Fibroblast of upper back skin (primary cell): ENCODE results near the gene NDUFAF8.

ENCODE experiments used
- DNase-seq: peaks from one replicate; pipeline ENCODE4 v3.0.0-alpha.2; 2013

The NDUFAF8 gene, protein sequence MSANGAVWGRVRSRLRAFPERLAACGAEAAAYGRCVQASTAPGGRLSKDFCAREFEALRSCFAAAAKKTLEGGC

GRCh38 chr17:81238815-81239713 is at the start of gene NDUFAF8, which contains the start of gene TEPSIN:
TSS of gene NDUFAF8 (plus strand) at chr17:81239318. CDS start at chr17:81239364, 46 bp downstream.
TSS of gene TEPSIN (minus strand) at chr17:81239055. CDS start at chr17:81239033, 22 bp downstream.
- peak; percentile 100 for DNase-seq

- no peak for DNase-seq
These were observed 49.2 kb upstream of the NDUFAF8 start for GRCh38 chr17:81189670-81190530.

DNA sequence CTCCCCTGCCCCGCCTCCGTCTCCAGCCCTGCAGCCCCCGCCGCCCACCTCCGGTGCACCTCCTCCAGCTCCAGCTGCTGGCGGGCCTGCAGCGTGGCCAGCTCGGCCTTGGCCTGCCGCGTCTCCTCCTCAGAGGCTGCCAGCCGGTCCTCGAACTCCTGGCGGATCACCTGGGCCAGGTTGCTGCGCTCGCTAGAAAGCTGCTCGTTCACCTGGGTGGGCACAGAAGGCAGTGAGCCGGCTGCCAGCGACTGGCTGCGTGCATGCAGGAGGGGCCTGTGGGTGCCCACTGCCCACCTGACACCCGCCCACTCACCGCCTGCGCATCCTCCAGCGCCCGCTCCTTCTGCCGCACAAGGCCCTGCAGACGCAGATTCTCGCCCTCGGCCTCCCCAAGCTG is 48.5 kb upstream of the NDUFAF8 start:
- no peak for DNase-seq

DNA sequence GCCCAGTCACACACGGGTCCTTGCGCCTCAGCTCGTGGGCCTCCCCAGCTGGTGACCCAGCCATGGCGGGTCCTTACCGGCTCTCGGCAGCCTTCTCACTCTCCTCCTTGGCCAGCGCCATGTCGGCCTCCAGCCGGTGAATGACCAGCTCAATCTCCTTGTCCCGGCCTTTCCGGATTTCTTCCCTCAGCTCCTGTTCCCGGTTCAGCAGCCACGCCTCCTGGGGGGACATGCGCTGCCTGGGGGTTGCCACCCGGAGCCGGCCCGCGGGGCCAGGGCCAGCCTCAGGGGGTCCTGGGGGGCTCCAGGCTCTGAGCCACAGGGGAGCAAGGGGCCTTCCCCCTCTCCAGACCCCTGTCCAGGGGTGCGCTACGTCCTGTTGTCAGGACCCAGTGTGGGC is 48.0 kb upstream of the NDUFAF8 start:
- no peak for DNase-seq

- DNase-seq, result no peak
These were observed 47.5 kb upstream of the NDUFAF8 start for GRCh38 chr17:81191646-81192045.

DNA sequence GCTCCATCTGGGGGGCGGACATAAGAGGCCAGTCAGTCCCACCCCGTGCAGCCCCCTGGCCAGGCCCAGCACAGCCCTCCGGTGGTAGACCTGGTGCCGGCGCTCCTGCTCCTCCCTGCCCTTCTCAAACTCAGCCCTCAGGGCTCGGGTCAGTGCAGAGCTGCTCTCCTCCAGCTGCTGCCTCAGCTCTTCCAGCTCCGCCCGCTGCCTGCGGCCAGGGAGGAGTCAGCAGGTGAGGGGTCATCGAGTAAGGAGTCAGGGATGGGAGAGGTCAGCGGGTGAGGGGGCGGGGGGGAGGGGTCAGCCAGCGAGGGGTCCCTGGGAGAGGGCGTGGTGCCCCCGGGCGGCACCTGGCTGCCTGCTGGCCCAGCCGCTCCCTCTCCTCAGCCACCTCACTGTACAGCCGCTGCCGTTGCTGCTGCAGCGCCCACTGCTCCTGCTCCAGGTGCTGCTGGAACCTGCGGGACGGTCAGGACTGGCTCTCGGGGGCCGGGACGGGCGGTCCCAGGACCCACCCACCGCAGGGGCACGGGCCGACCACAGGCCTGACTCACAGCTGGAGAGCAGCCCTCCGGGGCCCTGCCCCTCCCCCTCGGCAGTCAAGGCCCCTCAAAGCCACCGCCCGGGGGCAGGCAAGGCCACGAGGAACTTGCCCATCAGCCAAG is 46.6 kb upstream of the NDUFAF8 start:
- no peak for DNase-seq

GRCh38 chr17:81193051-81193410 is 46.1 kb upstream of the NDUFAF8 start:
- no peak for DNase-seq

GRCh38 chr17:81193470-81194224 is 45.5 kb upstream of the NDUFAF8 start:
- DNase-seq, result no peak

DNA sequence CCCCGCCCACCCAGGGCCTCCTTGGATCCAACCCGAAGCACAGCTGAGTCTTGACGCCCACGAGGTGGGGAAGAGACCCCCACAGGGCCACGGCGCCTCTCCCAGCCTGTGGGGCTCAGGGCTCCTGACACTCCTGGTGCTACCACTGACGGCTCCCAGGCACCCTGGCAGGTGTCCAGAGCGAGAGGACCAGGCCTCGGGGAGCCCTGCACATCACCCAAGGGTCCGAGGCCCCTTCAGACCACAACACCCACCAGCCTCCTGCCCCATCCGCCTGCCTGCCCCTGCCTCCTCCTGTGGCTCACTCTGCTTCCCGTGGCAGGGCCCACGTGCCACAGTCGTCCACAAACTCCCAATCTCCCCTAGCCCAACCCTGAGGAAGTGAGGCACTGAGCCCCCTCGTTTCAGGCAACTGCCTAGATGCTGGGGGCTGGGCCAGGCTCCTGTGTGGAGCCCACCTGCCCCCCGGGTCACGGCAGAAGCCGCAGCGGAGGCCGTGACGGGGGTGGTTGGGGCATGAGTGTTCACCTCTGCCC is 44.8 kb upstream of the NDUFAF8 start:
- no peak for DNase-seq

GRCh38 chr17:81194941-81195901 is 43.9 kb upstream of the NDUFAF8 start:
- no peak for DNase-seq

DNA sequence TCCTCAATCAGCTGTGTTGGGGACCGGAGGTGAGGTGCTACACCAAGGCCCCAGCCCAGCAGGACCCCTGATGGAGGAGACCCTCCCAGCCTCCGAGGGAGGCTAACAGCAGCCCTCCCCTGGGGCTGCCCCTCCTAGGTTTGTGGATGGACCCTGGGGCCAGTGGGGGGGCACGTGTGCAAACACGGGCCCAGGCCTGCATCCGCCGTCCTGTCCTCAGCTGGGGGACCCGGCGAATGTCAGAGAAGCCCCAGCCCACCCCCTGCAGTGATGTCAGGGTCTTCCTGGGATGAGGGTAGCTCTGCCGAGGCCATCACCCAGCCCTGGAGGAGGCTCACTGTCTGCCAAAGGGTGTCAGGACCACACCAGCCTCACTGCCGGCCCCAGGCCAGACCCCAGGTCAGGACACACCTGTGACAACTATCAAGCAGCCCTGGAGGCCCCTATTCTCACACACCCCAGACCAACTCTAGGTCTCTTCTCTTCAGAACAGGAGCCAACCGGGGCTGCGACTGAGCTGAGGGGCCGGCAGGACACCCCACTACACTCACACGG is 43.1 kb upstream of the NDUFAF8 start:
- DNase-seq, result no peak

DNA sequence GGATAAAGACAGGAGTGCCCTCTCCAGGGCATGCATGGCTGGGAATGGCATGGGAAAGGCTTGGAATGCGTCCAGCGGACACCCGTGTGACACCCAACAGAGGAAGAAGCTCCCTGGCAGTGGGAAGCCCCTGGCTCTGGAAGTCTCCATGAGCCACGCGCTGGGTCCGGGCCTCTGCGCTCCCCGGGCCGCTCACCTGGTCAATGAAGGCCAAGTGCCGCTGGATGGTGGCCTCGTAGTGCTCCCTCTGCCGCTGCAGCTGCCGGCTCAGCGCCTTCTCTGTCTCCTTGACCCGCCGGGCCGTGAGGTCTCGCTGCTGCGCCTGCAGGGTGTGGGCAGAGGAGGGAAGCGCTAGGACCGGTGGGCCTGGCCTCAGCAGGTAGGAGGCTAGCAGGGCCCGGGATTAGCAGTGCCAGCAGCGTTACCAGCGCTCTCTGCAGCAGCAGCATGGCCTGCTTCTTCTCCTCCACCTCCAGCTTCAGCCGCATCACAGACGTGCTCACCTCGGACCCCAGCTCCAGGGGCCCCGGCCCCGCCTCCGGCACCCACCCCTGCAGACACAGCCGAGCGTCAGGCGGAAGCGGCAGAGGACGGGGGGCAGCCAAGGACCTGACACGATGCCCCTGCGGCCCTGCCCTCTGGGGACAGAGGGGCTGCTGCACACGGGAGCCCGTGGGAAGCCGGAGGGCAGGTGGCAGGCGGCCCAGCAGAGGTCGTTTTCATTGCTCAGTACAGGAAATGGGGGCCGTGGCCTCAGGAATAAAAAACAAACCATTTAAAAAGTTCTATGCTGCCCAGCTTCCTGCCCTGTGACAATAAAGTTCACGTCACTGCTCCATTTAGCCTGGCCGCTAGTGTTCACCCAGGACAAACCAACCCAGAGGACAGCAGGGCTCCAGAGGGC is 42.4 kb upstream of the NDUFAF8 start:
- DNase-seq, result no peak

DNA sequence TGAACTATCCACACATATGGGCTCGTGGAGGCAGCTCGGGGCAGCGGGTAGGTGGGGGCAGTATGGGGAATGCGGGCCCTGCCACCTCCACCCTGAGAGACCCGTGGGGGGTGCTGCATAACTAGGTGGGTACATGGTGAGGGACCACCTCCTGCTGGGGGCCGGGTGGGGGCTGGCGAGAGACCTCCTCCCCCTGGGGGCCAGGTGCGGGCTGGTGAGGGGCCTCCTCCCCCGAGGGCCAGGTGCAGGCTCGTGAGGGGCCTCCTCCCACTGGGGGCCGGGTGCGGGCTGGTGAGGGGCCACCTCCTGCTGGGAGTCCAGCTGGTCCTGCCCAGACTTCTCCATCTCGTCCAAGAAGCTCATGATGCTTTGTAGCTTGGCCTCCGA is 41.7 kb upstream of the NDUFAF8 start:
- no peak for DNase-seq

DNA sequence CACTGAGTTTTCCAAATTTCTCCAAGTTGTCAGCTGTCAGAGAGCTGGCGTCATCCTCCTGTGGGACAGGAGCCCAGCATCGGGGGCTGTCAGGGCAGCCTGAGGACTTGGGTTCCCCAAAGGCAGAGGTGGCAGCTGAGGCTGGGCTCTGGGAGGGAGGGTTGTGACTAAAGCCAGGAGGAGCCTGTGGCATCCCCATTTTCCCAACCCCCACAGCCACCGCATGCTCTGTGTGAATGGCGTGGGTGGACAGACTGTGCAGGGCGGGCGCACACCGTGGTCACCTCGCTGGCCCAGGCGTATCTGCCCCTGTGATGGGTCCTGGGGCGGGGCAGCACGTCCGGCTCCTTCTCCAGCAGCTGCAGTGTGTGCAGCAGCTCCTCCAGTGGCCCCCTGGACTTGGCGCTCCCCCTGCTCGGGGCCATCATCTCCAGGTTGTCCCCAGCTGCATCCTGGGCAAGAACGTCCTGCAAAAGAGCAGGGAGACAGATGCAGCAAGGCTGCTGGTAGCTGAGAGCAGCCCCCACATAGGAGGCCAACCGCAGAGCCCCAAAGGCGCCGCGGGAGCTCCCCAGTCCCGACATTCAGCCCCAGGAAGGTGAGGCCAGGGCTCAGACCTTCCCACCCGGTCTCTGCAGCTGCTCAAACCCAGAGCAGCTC is 41.2 kb upstream of the NDUFAF8 start:
- DNase-seq, result no peak

DNA sequence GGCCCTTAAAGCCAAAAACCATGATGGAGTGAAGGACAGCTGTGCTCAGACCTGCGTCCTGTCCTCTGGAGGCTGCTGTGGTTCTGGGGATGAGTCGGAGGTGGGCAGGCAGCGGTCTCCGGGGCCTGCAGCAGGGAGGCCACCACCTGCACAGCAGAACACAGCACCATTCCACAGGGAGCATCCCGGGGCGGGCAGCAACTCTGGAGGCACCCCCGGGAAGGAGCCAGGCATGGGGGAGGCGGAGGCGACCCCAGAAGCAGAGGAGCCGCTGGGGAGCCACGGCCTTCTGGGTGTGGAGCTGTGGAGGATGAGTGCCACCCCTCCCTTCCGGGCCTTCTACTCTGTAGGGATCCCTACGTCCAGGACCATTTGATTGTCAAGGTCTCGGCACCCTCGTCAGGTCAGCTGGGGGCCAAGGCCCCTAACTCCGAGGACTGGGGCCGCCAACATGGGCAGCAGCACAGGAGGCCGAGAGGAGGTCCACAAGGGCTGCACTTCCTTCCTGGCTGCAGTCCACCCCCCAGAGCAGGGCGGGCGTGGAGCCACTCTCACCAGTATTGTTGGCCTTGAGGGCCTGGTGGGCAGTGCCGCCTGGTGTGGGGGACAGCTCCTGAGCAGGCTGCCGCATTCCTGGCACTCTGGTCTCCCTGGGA is 40.2 kb upstream of the NDUFAF8 start:
- DNase-seq, result no peak

DNA sequence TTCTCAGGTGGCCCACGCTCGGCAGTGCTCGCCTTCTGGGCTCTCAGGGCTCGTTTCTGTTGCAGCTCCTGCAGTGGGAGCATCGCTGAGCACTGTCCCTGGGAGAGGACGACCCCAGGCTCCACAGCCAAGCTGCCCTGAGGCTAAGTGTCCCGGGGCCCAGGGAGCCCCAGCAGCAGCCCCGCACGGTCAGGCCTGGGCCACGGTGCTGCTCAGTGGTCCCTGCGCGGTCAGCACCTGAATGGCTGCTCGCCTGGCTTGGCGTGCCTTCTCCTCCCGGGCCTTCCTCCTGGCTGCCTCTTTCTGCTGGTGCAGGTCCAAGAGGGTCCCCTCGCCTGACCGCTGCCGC is 39.7 kb upstream of the NDUFAF8 start:
- no peak for DNase-seq

DNA sequence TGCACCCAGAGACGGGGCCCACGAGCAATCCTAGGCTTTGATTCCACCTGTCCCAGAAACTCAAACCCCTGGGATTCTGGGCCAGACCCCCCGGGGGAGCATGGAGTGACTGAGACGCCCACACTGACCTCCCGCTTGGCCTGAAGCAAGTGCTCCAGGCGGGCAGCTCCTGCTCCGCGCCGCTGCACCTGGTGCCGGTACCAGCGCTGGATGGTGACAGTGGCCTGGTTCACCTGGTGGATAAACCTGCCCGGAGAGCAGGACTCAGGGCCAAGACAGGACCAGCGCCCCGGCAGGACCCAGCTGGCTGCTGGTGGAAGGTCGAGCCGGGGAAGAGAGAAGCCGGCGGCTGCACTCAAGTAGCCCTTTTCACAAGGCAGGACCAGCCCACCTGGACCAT is 38.9 kb upstream of the NDUFAF8 start:
- DNase-seq, result no peak
